ENCODE results near the gene PTH1R.

The PTH1R gene

GRCh38 chr3:46850468-46850779, 27.1 kb upstream of the PTH1R start:
- TF ChIP-seq, protein P1, sequence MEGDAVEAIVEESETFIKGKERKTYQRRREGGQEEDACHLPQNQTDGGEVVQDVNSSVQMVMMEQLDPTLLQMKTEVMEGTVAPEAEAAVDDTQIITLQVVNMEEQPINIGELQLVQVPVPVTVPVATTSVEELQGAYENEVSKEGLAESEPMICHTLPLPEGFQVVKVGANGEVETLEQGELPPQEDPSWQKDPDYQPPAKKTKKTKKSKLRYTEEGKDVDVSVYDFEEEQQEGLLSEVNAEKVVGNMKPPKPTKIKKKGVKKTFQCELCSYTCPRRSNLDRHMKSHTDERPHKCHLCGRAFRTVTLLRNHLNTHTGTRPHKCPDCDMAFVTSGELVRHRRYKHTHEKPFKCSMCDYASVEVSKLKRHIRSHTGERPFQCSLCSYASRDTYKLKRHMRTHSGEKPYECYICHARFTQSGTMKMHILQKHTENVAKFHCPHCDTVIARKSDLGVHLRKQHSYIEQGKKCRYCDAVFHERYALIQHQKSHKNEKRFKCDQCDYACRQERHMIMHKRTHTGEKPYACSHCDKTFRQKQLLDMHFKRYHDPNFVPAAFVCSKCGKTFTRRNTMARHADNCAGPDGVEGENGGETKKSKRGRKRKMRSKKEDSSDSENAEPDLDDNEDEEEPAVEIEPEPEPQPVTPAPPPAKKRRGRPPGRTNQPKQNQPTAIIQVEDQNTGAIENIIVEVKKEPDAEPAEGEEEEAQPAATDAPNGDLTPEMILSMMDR (IDR thresholded peaks at IDR 0.05) = no peak
- no peak for TF ChIP-seq ZFX (IDR thresholded peaks at IDR 0.05; ENCODE audit: borderline replicate concordance)
- H3K27ac ChIP-seq = no peak overlapping the region

DNA sequence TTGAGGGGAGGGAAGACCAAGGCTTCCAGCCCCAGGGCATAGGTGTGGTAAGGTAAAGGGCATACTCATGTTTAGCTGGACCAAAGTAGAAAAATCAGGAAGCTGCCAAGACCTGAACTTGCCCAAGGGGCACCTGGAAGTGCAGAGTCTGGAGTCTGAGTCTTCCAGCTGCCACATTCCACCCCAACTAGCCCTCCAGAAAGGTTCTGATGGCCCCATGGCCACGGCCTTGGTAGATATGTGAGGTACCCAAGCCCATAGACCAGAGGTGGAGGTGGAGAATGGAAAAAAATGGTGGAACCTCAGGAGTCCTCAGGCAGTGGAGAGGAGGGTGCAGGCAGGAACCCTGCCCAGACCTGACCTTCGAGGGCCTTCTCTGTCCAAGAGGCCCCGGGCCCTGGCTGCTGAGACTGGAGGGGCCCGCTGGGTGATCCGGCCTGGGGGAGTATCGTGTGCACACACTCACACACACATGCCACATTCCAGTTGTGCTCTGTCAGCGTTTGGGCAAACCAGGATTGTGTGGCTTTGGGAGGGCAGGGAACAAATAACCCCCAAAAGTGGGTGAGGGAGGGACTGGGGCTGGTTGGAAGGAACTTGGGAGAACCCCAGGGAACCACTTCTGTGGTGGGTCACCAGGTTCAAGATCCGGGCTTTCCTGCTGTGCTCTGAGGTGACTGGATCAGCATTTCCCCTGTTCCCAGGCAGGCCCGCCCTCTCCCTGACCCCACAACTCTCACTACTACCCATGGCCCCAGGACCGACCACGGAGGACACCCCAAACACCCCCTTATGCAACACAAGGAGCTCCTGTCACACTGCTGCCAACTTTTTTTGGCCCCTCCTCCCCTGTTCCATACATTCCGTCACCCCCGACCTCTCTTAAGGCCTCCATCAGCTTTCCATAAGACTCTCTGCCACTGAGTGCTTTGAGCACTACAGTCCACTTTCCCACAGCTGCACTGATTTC, 25.9 kb upstream of the PTH1R start:
- TF ChIP-seq ZFX (IDR thresholded peaks at IDR 0.05; ENCODE audit: borderline replicate concordance) = no peak
- TF ChIP-seq, protein P1 (IDR thresholded peaks at IDR 0.05) = no peak
- H3K27ac ChIP-seq = no peak overlapping the region

- TF ChIP-seq, protein P1 (IDR thresholded peaks at IDR 0.05) = no peak
- no peak for TF ChIP-seq ZFX (IDR thresholded peaks at IDR 0.05; ENCODE audit: borderline replicate concordance)
Observed at GRCh38 chr3:46852334-46852720, 25.2 kb upstream of the PTH1R start.

GRCh38 chr3:46852839-46853355, 24.6 kb upstream of the PTH1R start:
- TF ChIP-seq, protein P1 (IDR thresholded peaks at IDR 0.05) = no peak
- no peak for TF ChIP-seq ZFX (IDR thresholded peaks at IDR 0.05; ENCODE audit: borderline replicate concordance)
- no peak overlapping the region for H3K27ac ChIP-seq

More at GRCh38 chr3:46852334-46852720, 25.2 kb upstream of the PTH1R start:
- H3K27ac ChIP-seq = no peak overlapping the region

- TF ChIP-seq, protein P1 (IDR thresholded peaks at IDR 0.05) = no peak
- no peak for TF ChIP-seq ZFX (IDR thresholded peaks at IDR 0.05; ENCODE audit: borderline replicate concordance)
- no peak overlapping the region for H3K27ac ChIP-seq
Observed at GRCh38 chr3:46853441-46854415, 23.8 kb upstream of the PTH1R start.

GRCh38 chr3:46854555-46854991, 22.9 kb upstream of the PTH1R start:
- H3K27ac ChIP-seq = no peak overlapping the region
- no peak for TF ChIP-seq ZFX (IDR thresholded peaks at IDR 0.05; ENCODE audit: borderline replicate concordance)
- TF ChIP-seq, protein P1 (IDR thresholded peaks at IDR 0.05) = no peak

Data from 22Rv1 (cell line).